Measurements from ENCODE around the gene BATF2.
"Not testable (repeated sequence)": the region's sequence is repeated elsewhere in the genome, so short reads cannot be mapped to it uniquely, and the experiment has no call there.

The BATF2 gene, protein sequence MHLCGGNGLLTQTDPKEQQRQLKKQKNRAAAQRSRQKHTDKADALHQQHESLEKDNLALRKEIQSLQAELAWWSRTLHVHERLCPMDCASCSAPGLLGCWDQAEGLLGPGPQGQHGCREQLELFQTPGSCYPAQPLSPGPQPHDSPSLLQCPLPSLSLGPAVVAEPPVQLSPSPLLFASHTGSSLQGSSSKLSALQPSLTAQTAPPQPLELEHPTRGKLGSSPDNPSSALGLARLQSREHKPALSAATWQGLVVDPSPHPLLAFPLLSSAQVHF

DNA sequence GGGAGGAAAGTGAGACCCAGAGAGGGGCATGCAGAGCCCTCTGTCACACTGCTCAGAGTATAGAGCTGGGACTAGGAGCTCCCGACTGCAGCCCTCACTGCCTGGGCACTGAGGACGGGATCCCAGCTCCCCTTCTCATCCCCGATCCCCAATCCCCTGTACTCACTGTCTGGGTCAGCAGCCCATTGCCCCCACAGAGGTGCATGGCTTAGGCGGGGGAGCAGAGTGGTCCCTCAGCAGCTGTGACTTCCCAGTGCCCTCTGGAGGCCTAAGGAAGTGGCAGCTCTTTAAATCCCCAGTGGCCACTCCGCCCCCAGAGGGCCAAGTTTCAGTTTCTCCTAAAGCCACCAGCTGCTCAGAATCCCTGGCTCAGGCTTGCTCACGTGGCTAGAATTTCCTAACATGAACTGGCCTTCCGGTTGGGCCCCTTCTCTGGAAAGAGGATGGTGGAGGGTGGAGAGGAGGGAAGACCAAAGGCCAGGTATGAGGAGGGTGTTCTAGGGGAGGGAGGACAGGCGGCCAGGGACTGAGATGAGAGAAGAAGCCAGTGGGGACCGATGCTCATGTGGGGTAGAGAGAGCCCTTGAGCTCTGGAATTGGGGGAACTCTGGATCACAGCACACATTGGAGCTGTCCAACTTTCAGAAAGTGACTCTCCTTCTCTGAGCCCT, at the start of gene BATF2:
BATF2 (minus strand) TSS at position 262 of the 671 bp plus-strand sequence; CDS start at position 205, 57 bp downstream.
- DNase-seq = no peak

DNA sequence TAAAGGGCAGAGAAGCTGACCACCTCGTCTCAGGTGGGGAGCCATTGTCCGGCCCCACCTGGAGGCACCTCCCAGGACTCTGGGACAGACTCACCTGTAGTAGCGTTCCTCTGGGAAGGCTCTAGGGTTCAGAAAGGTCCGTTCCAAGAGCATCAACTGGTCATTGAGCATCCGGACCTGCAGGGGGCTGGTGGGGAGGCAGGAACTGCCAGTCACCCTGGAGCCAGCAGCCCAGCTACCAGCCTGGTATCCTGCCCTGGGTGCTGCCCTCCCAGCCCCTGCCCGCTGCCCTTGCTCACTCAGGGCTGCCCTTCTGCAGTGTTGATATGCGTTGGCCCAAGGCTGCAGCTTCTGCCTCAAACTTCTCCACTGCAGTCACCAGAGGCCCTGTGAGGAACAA, 49.0 kb upstream of the BATF2 start:
- DNase-seq = no peak

DNA sequence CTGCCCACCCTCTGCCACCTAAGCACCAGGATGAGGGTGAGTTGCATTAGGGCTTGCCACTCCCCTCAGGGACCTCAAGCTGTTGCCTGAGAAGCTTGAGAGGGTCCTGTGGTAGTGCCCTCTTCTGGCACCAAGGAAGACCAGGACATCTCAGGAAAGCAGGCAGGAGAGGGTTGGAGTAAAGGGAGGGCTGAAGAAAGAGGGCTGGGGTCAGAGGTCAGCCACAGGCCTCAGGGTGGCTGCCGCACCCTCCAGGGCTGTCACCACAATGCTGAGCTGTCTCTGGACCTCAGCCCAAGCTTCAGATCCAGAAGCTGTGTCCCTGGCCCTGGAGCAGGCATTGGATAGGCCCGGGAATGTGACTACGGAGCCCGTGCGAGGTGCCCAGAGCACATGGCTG, 48.3 kb upstream of the BATF2 start:
- DNase-seq = no peak

DNA sequence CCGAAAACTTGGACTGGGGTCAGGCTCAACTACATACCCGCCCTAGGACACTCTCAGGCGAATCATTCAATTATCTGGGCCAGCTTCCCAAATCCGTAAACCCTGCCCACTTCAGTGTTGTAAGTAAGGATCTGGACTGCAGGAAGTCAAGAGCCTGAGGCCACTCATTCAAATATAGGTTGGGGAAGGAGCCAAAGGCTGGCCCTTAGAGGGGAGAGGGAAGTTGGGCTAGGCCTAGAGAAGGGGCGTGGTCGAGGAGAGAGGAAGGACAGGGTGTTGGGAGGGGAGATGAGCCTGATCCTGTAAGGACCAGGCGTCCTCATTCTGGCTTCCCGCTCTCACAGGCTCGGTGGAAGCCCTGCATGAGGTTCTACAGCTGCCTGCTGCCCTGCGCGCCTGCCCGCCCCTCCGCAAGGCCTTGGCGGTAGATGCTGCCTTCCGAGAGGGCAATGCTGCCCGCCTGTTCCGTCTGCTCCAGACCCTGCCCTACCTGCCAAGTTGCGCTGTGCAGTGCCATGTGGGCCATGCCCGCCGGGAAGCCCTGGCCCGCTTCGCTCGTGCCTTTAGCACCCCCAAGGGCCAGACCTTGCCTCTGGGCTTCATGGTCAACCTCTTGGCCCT, 47.2 kb upstream of the BATF2 start:
- DNase-seq = no peak

DNA sequence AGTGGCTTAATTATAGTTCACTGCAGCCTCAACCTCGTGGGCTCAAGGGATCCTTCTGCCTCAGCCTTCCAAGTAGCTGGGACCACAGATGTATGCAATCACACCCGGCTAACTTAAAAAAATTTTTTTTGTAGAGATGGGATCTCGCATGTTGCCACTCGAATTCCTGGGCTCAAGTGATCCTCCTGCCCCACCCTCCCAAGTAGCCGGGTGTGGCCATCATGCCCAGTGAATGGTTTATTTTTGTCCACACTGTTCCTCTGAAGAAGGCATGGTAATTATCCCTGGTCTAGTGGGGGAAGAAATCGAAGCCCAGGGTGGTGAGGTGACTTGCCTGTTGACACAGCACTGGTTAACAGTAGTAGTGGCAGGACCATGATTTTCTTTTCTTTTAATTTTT, 46.1 kb upstream of the BATF2 start:
- no peak for DNase-seq

DNA sequence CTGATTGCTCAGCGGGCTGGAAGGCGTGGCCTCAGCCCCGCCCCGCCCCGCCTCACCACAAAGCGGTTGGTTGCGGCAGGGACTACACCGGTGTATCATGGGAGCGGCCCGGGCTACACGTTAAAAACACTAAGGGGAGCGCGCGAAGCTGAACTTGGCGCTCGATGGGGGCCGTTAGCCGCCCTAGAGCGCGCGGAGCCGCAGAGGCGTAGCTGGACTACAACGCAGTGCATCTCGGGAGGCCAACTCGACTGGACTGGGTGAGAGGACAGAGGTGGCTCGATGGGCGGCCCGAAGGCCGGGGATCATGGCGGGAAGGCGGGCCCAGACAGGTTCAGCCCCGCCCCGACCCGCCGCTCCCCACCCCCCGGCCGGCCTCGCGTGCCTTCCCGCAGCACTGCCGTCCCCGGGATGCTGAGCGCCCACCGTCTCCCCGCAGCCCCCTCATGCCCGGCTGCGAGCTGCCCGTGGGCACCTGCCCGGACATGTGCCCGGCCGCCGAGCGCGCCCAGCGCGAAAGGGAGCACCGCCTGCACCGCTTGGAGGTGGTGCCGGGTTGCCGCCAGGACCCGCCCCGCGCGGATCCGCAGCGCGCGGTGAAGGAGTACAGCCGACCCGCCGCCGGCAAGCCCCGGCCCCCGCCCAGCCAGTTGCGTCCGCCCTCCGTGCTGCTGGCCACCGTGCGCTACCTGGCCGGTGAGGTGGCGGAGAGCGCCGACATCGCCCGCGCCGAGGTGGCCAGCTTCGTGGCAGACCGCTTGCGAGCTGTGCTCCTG, 44.3 kb upstream of the BATF2 start, which contains the start of gene SAC3D1:
SAC3D1 (plus strand) TSS at position 364 of the 776 bp plus-strand sequence; CDS start at position 447, 83 bp downstream.
- peak; percentile 91 for DNase-seq

DNA sequence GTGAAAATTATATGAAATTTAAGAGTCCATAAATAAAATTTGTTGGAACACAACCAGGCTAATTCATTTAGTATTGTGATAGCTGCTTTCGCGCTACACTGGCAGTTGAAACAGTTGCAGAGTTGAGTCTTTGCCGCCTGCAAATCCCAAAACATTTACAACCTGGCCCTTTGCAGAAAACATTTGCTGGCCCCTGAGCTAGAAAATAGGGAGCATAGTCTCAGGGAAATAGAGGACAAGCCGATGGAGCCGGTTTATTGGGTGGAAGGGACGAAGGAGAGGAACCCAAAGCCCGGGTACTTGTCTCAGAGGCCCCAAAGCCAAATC, 43.7 kb upstream of the BATF2 start:
- DNase-seq = no peak

DNA sequence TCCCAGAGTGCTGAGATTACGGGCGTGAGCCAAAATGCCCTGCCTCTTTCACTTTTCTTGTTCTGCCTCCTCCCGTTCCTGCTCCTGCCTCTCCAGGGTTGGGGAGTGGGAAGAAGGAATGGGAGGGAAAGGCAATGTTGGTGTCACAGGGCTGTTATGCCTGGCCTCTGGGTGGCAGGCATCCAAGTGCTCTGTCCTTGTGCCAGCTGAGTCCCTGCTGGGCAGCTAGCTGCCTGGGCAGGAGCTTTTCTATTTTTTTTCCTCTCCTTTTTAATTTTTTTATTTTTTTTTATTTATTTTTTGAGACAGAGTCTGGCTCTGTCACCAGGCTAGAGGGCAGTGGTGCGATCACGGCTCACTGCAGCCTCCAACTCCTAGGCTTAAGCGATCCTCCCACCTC, 40.2 kb upstream of the BATF2 start:
- no peak for DNase-seq

DNA sequence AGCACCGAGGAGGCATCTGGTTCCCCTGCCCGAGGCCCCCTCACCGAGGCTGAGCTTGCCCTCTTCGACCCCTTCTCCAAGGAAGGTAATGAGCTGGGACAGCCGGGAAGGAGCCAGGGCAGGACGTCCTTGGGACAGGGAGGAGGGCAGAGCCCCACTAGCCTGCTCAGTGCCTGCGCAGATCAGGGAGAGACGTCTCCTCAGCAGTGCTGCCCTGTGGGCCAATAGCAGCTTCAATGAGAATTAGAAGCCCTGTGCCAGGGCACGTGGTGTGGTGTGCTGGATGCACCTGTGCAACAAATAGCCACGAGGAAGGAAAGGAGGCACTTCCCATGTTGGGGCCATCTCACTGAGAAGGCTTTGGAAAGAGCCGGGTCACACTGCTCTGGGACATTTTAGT, 38.8 kb upstream of the BATF2 start:
- no peak for DNase-seq

DNA sequence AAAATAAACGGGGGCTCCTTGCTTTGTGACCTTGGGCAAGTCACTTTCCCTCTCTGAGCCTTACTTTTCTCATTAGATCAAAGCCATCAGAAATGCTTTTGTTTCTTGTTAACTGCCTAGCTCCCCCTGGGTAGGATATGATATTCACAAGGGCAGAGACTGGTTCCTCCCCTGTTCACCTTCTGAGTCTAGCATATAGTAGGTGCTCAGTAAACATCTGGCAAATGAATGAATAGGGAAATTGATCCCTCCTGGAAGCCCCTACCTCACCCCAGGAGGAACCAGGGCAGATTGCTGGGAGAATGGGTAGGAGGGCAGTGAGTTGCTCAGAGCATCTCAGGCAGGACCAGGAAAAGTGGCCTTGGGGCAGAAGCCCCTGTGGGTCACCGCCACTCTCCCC, 37.7 kb upstream of the BATF2 start:
- no peak for DNase-seq

DNA sequence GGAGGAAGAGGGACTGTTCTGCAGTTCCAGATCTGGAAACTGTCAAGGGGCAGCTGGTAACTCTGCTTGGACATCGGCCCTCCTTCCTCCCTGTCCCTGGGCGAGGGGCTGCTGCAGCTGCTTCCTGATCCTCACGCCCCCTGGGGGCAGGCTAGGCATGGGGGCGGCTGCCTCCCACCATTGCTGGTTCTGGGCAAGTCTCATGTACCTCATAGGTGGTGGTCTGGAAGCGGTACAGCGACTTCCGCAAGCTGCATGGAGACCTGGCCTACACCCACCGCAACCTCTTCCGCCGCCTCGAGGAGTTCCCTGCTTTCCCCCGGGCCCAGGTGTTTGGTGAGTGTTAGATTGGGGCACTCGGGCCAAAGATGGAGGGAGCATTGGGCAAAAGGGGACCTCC, 35.4 kb upstream of the BATF2 start:
- no peak for DNase-seq

DNA sequence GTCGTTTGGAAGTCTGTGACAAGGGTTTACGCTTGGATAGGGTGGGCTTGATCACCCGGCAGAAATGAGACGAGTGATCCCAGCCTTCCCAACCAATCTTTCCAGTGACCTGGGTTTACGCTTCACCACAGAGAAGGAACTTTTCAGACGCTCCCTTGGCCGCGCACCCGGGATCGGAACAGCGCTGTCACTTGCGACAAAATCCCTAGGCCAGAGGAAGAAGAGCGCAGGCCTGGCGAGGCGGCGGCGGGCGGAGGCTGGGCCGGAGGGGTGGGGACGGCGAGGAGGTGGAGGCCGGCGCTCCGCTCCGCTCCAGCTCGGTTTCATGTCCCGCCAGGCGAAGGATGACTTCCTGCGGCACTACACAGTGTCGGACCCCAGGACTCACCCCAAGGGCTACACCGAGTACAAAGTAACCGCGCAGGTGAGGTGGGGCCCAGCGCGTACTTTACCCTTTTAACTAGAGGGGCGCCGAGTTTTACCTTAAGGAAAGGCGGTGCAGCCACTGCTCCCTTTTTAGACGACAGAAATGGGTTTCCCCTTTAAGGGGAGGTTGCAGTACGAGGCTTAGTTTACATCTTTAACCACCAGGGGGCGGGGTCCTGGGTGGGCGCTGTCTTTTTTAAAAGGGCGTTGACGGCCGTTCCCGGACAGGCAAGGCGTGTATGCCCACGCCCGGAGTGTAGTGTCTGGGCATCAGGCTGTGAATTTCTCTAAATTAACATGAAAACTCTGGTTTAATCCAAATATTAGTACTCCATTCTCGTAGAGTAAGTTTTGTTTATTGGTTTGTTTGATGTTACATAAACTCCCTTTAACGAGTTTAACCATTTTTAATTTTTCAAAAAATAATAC, 30.7 kb upstream of the BATF2 start, which contains the start of gene SNX15:
SNX15 (plus strand) TSS at position 227 of the 855 bp plus-strand sequence; CDS start at position 326, 99 bp downstream.
- peak; percentile 94 for DNase-seq

DNA sequence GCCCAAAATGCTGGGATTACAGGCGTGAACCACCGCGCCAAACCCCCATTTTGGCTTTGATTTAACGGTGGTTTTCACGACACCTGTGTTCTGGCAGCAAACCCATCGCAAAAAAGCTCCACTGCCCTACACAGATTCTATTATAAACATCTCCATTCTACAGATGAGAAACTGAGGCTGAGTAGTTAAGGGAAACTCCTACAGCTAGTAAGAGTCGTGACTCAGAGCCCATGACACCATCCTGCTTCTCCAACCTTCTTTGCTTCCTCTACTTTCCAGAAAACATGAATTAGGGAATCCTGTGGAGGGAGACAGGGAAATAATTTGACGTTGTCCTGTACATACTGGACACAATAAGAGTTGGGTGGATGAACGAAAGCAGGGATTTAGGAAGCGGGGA, 30.0 kb upstream of the BATF2 start:
- no peak for DNase-seq

DNA sequence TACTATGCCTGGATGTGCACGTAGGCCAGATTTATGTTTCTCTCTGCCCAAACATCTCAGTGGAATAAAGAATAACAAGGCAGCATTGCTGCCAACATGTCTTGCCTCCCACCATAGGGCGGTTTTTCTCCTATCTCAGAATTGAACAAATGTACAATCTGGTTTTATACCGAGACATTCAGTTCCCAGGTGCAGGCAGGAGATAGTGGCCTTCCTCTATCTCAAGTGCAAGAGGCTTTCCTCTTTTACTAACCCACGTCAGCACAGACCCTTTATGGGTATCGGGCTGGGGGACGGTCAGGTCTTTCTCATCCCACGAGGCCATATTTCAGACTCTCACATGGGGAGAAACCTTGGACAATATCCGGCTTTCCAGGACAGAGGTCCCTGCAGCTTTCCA, 26.7 kb upstream of the BATF2 start:
- not testable (repeated sequence) for DNase-seq

DNA sequence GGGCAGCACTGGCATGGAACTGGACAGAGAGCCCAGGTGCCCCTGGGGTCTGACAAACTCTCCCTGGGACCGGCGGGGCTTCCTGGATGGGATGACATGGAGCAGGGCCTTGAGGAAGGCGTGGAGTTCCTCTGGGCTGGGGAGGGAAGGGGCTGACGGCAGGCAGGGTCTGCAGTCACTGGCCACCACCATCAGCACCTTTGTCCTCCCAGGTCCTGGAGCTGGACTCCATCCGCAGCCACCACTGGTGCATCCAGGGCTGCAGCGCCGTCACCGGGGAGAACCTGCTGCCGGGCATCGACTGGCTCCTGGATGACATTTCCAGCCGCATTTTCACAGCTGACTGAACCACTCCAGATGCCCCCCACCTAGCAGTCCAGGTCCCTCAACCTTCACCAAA, 24.7 kb upstream of the BATF2 start:
- no peak for DNase-seq

DNA sequence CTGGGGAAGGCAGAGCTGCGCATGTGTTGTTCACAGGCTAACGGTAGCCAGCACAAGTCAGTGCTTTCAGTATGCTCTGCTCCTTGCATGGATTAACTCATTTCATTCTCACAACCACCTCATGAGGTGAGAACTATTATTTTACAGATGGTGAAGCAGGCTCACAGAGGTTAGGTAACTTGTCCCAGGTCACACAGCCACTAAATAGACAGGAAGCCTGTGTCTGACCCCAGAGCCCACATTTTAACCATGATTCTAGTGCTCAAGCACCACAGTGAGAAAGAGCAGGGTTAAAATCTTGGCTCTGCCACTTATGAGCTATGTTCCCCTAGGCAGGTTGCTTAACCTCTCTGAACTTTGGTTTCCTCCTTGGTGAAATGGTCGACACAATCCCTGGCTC, 24.2 kb upstream of the BATF2 start:
- DNase-seq = no peak

DNA sequence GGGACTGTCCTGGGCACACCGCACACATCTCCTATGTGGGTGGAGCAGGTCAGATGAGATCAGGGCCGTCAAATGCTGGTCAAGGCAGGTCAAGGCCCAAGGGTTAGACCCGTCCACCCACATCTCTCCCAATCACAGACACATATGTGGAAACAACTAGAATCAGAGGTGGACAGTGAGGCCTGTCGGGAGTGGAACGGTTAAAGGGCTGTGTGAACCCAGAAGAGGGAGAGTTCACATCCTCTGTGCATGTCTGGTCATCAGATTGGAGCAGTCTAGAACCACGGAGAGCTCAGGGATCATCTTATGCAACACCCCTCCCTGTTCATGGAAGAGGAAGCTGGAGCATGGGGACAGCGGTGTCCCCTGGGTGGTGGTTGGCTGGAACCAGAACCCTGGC, 23.1 kb upstream of the BATF2 start:
- no peak for DNase-seq

DNA sequence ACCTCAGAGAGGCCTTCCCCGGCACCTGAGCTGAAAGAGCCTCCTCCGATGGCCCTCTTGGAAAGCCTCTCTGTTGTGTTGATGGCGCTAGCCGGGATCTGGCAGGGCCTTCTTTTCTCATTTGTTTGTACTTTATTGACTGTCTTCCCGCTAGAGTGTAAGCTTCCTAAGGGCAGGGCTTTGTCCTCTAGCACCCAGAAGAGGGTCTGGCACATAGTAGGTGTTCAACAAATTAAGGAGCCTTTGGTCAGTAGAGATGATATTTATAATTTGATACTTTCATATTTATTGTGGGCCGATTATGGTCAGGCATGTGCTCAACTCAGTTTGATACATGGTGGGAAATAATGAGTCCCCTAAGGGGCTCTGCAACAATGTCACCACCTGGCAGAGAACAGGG, 21.2 kb upstream of the BATF2 start:
- DNase-seq = no peak

DNA sequence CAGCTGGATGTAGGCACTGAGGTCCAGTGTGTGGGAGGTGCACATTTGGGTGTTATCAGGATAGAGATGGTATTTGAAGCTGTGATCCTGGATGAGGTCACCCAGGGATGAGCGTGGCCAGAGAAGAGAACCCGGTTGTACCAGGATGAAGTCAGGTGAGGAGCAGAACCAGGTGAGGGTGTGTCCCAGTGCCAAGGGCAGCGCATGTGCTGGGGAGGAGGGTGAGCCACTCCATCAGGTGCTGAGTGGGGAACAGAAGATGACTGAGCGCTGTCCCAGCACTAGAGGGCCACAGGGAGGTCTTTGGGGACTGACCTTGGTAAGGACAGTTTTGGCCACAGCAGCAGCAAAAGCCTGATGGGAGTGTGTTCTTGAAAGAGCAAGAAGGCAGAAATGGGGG, 19.9 kb upstream of the BATF2 start:
- DNase-seq = no peak

DNA sequence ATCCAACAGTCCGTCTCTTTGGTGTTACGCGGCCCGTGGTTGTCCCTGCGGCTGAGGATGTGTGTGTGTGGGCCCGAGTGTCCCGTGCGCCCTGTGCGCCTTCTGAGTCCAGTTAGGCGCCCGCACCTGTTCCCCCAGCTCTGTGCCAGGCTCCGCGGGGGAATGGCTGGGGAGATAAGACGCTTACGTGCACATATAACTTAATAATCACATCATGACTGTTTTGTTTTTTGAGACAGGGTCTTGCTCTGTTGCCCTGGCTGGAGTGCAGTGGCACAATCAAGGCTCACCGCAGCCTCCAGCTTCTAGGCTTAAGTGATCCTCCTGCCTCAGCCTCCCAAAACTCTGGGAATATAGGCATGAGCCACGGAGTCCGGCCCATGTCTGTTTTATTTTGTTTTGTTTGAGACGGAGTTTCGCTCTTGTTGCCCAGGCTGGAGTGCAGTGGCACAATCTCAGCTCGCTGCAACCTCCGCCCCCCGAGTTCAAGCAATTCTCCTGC, 18.0 kb upstream of the BATF2 start:
- no peak for DNase-seq

DNA sequence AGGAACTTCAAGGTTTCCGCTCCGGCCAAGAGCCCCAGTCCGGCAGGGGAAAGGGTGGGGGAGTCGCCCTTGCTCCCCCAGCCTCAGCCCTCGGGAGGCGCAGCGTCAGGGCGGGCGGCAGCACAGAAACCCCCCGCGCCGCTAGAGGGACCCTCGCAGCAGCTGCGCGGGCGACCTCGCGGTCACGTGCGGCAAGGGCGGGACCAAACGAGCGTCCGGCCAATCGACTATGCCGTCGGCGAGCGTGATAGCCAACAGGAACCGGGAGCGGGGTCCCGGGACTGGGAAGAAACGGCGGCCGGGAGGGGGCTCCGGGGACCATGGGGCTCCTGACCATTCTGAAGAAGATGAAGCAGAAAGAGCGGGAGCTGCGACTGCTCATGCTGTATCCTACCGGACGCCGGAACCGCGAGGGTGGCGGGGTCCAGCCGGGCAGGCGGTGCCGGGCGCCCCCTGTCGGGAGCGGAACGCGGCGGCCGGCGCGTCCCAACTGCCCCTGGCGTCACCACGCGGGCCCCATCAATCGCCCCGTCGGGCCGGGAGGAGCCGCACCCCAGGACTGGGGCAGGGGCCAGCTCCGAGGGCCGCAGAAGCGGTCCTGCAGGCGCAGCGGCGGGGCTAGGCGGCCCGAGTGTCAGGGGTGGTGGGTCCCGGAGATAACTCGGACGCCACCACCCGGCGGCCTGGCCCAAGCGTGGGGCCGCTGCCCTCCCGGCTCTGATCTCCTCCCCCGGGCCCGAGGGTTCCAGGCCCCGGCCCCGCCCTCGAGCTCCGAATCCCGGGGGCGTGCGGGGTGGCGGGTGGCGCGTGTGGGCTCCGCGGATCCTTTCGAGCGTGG, 17.3 kb upstream of the BATF2 start, which contains the start of gene ARL2:
ARL2 (plus strand) TSS at position 273 of the 838 bp plus-strand sequence; CDS start at position 321, 48 bp downstream.
- peak; percentile 80 for DNase-seq

All from NCI-H1694 treated with DMSO at 0.1 percent for 48 hours (cell line).